HG03060 (cell line): ENCODE measurements around the gene PPARG.
"Not testable (repeated sequence)": the region's sequence is repeated elsewhere in the genome, so short reads cannot be mapped to it uniquely, and the experiment has no call there.

Source experiments
- ATAC-seq: cut with Tn5 transposase; IDR thresholded peaks from one replicate; pipeline ENCODE4 v1.9.1; 2021; ENCODE audit warnings: low read depth, moderate number of reproducible peaks; ENCODE audit not compliant: unreplicated experiment

Gene PPARG

DNA sequence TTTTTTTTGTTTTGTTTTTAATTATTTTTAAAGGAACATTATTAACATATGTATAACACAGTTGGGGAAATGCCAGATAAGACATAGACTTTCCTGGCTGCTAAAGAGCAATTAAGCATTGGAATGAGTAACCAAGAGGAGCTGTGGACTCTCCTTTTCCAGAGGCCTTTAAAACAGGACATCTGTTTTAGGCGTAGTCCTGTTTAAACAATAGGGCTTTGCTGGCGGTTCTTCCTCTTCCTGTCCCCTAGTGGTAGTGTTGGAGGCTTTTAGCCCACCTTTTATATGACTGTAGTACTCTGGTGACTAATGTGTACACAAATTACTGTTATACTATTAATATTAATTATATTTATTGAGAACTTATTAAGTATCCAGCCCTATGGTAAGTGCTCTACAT, 81.9 kb downstream of the PPARG start:
- ATAC-seq, result no peak

DNA sequence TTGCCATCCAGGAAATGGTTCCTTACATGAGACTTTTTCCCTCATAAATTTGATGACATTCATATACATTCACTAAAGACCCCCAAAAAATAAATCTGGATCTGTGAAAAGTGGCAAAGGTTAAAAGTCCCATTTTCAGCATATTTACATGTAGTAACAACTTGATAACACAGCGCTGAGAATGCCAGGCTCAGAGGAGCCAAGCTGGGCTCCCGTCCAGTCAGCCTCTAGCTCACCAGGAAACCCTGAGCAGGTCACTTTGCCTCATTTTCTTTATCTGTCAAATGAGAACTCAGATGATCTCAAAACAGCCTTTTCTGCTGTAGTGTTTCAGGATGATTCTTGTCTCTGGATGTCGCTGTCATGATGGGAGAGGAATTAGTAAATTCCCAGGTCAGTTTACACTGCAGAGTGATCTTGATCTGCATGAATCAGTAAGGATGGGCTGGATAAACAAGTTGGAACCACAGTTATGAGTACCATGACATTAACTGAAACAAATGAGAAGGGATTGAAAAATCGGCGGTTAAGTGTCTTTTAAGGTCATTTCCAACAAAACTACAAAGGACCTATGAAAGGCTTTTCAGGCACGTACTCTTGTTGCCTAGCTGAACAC, 82.8 kb downstream of the PPARG start:
- no peak for ATAC-seq

DNA sequence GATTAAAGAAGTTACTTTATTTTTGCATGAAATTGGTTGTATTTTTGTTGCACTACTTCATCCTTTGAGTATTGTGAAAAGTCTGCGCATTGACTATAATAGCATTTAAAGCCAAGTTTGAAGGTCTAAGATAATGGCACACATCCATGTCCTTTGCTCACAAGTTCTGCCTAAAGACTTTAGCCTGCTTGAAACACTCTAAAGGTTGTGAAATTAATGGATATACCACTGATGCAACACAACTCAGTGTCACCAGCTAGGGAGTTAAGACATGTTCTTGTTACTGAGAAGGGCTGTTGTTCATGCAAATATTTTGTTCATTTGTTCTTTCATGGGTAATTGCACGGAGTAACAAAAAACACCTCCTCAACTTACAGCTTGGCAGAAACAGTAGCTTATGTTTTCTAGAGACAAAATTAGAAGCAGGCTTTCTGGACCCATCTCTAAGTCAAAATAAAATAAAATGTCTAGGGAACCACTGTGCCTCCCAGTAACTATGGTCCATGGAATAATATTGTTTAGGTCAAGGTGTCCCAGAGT, 83.9 kb downstream of the PPARG start:
- no peak for ATAC-seq

DNA sequence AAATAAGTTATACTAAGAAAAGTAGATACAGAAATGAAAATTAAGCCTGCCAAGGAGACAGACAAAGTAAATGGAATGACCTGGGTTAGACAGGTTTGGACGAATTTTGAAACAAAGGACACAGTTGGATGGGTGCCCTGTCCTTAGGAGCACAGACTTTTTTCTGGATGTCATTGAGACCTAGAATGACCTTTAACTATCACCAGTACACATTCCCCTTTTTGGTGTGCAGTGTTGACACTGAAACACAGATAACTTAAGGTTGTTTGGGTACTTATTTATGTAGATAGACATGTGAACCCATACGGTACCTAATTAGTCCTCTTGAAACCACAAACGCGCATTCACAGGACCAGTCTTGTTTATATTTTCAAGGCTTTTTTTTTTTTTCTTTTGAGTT, 86.7 kb downstream of the PPARG start:
- no peak for ATAC-seq

DNA sequence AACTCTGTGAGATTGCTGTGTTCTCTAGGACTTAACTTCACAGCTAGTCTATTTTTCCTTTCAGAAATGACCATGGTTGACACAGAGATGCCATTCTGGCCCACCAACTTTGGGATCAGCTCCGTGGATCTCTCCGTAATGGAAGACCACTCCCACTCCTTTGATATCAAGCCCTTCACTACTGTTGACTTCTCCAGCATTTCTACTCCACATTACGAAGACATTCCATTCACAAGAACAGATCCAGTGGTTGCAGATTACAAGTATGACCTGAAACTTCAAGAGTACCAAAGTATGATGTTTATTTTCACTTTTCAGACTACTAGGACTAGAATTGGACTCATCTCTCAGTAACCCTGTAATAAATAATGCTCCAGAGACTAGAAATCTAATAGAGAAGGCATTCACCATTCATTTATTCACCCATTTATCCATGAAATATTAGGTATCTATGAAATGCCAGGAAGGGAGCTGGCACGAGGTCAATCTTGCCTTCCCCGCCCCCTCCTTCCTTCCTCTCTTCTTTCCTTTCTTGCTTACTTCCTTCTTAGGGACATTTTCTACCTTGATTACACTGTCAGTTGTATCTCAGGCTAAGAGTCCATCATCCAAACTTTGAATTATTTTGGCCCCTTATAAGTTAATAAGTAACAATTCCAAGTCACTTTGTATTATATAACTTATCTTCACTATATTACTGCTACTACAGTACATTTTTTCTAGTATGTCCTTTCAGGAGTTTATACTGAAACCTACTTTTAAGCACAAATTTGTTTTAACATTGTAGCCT, 91.0 kb downstream of the PPARG start:
- ATAC-seq, result no peak

DNA sequence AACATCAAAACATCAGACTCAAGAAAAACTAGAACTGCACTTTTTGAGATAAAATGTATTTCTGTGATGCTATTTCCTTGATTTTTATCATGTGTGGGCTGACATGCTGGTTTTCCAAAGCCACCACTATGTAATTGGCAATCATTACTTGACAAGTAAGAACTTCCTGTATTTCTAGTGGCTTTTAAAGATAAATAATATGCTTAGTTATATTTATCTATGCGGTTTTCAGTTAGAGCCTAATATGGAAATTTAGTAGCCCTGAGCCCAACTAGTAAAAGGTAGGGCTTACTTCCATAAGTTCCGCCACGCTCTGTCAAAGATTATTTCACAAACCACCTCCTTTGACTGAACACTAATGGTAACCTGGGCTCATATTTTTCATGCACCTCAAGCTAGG, 91.6 kb downstream of the PPARG start:
- no peak for ATAC-seq

DNA sequence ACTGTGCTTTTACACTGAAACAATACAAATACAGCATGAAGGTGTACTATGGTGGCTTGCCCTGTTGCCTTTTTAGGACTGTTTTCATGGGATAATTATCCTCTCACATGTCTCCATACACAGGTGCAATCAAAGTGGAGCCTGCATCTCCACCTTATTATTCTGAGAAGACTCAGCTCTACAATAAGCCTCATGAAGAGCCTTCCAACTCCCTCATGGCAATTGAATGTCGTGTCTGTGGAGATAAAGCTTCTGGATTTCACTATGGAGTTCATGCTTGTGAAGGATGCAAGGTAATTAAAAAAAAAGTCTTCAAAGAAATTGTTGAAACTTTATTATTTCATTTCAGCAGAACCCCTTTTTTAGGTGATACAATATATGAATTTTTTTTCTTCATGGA, 92.3 kb downstream of the PPARG start:
- ATAC-seq, result no peak

DNA sequence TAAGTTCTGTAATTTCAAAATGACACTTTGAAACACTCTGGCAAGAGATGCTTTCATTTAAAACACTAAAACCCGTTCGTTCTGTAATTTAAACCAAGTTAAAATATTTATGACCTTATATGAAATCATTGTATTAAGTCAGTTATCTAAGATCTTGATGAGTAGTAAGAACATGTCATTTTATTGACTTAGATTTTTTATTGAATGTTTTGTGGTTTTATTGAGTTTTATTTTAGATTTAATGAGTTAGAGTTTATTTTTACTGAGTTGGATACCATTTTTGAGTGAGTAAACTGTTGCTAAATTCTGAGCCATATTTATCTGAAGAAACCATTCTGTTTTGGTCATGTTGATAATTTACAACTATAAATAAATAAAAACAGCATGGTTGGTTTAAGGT, 94.3 kb downstream of the PPARG start:
- no peak for ATAC-seq

DNA sequence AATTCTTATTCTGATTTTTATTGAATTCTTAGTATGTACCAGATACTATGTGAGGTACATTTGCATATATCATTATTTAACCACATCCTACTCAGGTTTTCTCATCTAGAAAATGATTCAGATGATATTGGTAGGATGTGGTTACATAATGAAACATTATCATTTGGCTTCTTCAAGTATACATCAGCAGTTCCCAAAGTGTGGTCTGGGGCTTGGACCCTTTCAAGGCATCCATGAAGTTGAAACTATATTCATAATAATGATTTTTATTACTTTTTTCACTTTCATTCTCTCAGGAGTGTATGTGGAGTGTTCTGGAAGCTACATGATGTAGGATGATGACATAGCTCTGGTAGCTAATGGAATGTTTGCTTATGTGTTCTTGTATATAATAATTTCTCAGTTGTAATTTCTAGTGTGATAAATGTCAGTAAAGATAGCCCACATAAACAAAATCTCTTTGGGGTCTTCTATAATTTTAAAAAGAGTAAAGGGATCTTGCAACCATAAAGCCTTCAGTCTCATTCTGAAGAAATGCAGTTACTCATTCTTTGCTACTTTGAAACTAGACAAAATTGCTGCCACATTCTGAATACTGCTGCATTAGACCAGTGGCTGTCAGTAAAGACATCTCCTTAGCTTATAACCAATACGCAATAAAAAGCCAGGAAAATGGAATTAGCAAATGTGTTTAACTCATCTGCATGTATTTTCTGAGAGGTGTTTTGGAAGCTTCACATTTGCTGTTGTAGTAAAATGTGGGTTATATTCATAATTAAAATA, 95.8 kb downstream of the PPARG start:
- no peak for ATAC-seq

DNA sequence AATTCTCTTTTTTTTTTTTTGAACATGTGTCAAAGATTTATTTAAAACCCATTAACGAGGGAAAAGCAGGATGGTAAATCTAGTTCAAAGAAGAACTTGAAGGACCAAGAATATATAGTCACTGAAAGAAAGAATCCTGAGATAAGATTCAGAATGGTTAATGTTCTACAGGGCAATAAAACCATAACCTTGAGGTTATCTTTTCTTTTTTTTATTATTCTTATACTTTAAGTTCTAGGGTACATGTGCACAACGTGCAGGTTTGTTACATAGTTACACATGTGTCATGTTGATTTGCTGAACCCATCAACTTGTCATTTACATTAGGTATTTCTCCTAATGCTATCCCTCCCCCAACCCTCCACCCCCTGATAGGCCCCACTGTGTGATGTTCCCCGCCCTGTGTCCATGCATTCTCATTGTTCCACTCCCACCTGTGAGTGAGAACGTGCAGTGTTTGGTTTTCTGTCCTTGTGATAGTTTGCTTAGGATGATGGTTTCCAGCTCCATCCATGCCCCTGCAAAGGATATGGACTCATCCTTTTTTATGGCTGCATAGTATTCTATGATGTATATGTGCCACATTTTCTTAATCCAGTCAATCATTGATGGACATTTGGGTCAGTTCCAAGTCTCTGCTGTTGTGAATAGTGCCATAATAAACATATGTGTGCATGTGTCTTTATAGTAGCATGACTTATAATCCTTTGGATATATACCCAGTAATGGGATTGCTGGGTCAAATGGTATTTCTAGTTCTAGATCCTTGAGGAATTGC, 97.8 kb downstream of the PPARG start:
- ATAC-seq, result not testable (repeated sequence)

DNA sequence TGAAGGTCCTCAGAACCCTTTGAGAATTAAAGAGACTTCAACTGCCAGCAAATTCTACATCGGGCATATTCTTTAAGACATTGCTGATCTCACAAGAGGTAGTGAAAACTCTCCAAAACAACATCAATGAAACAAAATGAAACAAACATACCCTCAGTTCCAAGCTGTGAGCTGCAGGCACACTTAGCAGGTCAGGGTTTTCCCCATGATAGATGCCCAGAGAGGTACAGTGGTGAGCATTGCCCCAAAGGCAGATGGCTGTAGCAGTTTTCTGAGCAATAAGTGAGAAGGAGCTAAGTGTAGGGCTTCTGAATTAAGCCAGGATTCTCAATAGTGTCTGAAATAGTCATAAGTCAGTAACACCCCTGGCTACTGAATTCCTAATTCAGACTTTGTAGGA, 99.3 kb downstream of the PPARG start:
- no peak for ATAC-seq

DNA sequence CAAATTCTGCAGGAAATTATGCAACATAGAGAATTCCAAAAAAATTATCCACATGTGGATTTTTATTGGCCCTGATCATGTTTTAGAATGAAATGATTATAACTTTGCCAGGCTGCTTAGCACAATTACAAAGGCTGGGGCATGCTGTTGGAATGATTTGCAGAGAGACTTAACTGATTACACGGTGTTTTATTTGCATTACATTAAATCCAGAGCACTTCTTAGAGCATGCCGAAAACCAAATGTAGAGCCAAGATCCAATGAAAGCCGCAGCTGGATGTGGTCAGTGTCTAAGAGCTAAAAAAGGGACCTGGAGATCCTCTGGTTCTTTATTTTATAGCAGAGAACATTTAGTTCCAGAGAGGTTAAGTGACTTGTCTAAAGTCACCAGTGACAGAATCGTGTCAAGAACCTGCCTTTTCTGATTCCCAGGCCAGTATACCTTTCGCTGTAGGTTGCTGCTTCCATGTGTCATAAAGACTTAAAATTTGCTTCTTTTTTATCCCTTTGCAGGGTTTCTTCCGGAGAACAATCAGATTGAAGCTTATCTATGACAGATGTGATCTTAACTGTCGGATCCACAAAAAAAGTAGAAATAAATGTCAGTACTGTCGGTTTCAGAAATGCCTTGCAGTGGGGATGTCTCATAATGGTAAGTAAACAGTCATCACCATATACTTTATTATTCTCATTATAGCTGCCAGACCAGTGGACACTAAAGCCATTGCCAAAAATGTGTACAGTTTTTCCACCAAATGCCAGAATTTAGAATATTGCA, 103.4 kb downstream of the PPARG start:
- ATAC-seq, result no peak

DNA sequence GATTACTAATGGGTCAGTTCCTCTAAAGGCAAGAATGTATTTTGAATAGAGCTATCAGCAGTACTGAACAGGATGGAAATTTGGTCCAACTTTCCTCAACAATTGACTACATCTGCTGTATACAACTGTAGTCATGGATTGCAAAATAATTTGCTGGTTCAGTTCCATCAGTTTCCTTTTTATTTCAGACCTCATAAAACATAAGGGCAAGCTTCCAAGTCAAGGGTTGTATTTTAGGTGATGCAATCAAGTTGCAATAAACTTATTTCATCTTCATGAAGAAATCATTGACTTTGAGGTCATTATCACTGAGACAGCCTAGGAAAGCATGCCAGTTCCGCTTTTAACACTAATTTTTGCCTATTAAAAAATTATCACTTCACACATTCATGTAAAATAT, 105.0 kb downstream of the PPARG start:
- no peak for ATAC-seq

DNA sequence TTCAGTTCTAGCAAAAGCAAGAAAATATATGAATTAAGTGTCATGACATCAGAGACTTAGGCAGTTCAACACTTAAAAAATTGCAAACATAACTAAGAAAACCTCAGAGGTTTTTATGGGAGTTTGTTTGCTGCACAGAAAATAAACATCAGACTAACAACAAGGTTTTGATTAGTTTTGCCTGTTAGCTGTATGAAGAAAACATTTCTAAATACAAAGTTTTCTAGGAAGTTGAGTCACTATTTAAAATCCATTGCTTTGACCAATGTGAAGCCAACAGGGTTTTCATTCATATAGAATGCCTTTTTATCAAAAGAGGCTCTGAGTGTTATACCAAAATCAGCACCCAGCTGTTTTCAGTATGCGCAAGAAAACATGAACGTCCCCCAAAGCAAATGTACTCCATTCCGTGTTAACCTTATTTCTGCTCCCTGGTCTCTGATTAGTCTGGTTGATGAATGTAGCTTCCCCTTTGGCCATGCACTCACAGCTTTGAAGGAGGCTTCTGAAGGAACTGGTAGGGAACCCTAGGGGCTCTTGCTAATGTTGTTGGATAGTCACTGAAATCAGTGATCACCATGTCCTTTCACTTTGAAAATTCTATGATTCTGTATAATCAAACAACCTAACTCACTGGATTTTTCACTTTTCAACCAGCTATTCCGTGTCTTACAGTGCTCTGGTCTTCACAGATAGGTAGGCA, 105.8 kb downstream of the PPARG start:
- peak; percentile 13 for ATAC-seq

DNA sequence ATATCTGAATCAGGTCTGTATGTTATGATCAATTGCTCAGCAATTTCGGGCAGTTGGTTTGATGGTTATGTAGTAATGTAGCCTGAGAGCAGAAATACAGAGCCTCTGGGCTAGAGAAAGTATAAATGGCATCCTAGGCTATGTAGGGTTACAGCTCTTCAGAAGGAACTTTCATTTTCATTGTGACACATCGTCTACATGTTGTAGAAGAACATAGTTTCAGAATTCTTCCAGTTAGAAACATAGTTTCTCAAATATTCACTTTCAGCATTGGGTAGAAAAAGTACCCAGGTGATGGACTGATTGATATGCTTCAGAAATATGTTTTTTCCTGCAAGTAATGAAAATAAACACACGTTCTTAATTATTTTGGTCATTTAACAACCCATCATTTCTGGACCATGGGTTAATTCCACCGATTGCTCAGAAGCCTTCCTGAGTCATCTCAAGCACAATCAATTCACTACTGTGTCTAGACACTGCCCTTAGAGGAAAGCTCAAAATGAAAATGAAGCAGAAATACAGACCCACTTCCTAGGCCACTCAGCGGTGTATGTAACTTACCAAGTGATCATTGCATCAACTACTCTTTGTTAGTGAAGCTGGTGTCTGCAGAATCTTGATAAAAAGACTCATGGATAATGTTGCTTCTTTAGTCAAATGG, 106.6 kb downstream of the PPARG start:
- peak; percentile 86 for ATAC-seq

DNA sequence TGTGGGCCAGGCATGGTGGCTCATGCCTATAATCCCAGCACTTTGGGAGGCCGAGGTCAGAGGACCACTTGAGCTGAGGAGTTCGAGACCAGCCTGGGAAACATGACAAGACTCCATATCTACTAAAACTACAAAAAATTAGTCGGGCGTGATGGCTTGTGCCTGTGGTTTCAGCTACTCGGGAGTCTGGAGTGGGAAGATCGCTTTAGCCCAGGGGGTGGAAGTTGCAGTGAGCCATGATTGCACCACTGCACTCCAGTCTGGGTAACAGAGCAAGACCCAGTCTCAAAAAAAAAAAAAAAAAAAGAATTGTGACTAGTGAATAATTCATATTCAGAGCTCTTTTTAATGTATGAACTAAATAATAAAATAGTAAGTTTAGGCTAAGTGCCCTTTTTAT, 107.6 kb downstream of the PPARG start:
- no peak for ATAC-seq

DNA sequence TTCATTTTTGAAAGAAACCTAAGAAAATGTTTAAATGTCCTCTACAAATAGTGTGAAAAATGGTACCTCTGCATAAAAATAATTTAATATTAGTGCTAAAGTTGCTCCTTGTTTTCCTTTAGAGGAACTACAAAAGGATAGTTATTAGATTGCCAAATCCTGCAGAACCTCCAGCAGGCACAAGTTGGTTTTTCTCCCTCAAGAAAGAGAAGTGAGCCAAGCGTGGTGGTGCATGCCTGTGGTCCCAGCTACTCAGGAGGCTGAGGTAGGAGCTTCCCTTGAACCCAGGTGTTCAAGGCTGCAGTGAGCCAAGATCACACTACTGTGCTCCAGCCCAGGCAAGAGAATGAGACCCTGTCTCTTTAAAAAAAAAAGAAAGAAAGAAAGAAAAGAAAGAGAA, 110.4 kb downstream of the PPARG start:
- ATAC-seq, result no peak

DNA sequence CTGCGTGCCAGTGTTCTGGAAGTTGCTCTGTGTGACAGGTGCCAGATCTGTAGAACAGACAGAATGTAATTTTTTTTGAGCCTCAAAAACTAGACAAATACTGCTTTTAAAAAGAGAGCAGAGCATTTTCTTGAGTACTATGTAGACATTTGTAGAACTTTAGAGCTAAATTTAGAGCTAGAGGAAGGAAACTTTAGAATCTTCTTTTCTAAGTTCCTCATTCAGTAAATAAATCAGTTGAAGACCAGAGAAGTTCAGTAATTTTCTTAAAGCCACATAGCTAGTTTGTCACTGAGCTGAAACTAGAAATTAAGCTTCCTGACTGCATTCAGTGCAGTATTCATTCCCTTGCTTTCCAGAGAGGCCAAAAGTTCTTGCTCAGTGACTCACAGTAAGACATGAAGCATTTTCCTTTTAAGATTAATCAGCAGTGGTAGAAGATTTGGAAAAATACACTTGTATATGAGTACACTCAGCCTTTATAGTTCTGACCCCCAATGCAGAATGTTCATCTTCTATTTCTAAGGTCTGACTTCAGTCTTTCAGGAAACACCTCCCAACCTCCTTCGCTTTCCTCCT, 111.8 kb downstream of the PPARG start:
- no peak for ATAC-seq
